ENCODE data around the gene GRK5. TPM values are rescaled to one million over a fixed set of nuclear protein-coding genes. Genes with fewer than 3 reads are reported as not detected.

Gene GRK5
- total RNA-seq, 4 donors from 2014 or later = 9.2 to 27.3 (median 15.0) TPM

GRCh38 chr10:119355930-119356329 lies 148.6 kb downstream of the GRK5 start:
- intact Hi-C loops (cut with DNase I) = no loop called here
- Histone ChIP-seq H3K4me1 (peaks cover 31 to 40% of the 10 kb centered on the region in 2 donors), H3K36me3 (no peaks in the 10 kb centered on the region), H3K9me3 (no peaks in the 10 kb centered on the region), H3K27ac (no peak overlapping the region), H3K27me3 (no peaks in the 10 kb centered on the region), H3K4me3 (replicated peaks in 1 of 3) (no peak overlapping the region)
- DNase-seq = no peak
- TF ChIP-seq CTCF (IDR thresholded peaks at IDR 0.05) (peak in 4 of 6 experiments; percentile 12 to 31 (median 26)), POLR2A (IDR thresholded peaks at IDR 0.05) (no peak)
- 73 to 75% methylated on average over 2 of the region's 2 CpGs for WGBS, 2 donors

- no peak for TF ChIP-seq CTCF (IDR thresholded peaks at IDR 0.05)
- no peak for TF ChIP-seq POLR2A (IDR thresholded peaks at IDR 0.05)
- peak overlapping the region; percentile 14 to 58 (median 53) for H3K27ac ChIP-seq
- no peak overlapping the region for H3K4me3 ChIP-seq (replicated peaks in 1 of 3)
- peaks cover 26 to 41% of the 10 kb centered on the region in 2 donors for H3K4me1 ChIP-seq
- no peaks in the 10 kb centered on the region for H3K9me3 ChIP-seq
- peak in 1 of 2 donors; percentile 38 for DNase-seq
- no peaks in the 10 kb centered on the region for H3K36me3 ChIP-seq
- H3K27me3 ChIP-seq = no peaks in the 10 kb centered on the region
- WGBS, 2 donors = 82 to 85% methylated on average over 12 to 14 of the region's 14 CpGs
- intact Hi-C loops (cut with DNase I) = no loop called here
These were observed 150.2 kb downstream of the GRK5 start for GRCh38 chr10:119357412-119358151.

- WGBS, 2 donors = 56 to 69% methylated on average over 3 to 5 of the region's 6 CpGs
- intact Hi-C loops (cut with DNase I) = no loop called here
These were observed 150.8 kb downstream of the GRK5 start for GRCh38 chr10:119358152-119358512.

GRCh38 chr10:119358567-119358966 lies 151.2 kb downstream of the GRK5 start:
- intact Hi-C loops (cut with DNase I) = no loop called here
- WGBS, 2 donors = 100% methylated on average over 2 of the region's 2 CpGs
- no peaks in the 10 kb centered on the region for H3K36me3 ChIP-seq
- no peaks in the 10 kb centered on the region for H3K27me3 ChIP-seq
- H3K27ac ChIP-seq = peak overlapping the region in 2 of 3 donors; percentile 56 to 58
- no peak overlapping the region for H3K4me3 ChIP-seq (replicated peaks in 1 of 3)
- TF ChIP-seq POLR2A (IDR thresholded peaks at IDR 0.05) (no peak), CTCF (IDR thresholded peaks at IDR 0.05) (no peak)
- H3K4me1 ChIP-seq = peaks cover 16 to 40% of the 10 kb centered on the region in 2 donors
- no peak for DNase-seq
- no peaks in the 10 kb centered on the region for H3K9me3 ChIP-seq

More at GRCh38 chr10:119358152-119358512, 150.8 kb downstream of the GRK5 start:
- DNase-seq = peak; percentile 45 to 63
- no peaks in the 10 kb centered on the region for H3K9me3 ChIP-seq
- peak overlapping the region in 2 of 3 donors; percentile 56 to 58 for H3K27ac ChIP-seq
- H3K36me3 ChIP-seq = no peaks in the 10 kb centered on the region
- TF ChIP-seq CTCF (IDR thresholded peaks at IDR 0.05) (no peak), POLR2A (IDR thresholded peaks at IDR 0.05) (no peak)
- no peaks in the 10 kb centered on the region for H3K27me3 ChIP-seq
- peaks cover 20 to 41% of the 10 kb centered on the region in 2 donors for H3K4me1 ChIP-seq
- no peak overlapping the region for H3K4me3 ChIP-seq (replicated peaks in 1 of 3)

- DNase-seq = no peak
- no peaks in the 10 kb centered on the region for H3K27me3 ChIP-seq
- WGBS, 2 donors = 92 to 100% methylated on average over 3 to 4 of the region's 4 CpGs
- no peak overlapping the region for H3K4me3 ChIP-seq (replicated peaks in 1 of 3)
- H3K36me3 ChIP-seq = no peaks in the 10 kb centered on the region
- H3K27ac ChIP-seq = peak overlapping the region in 2 of 3 donors; percentile 56 to 58
- H3K9me3 ChIP-seq = no peaks in the 10 kb centered on the region
- intact Hi-C loops (cut with DNase I) = no loop called here
- TF ChIP-seq CTCF (IDR thresholded peaks at IDR 0.05) = no peak
- no peak for TF ChIP-seq POLR2A (IDR thresholded peaks at IDR 0.05)
- H3K4me1 ChIP-seq = peaks cover 16 to 43% of the 10 kb centered on the region in 2 donors
These were observed 151.7 kb downstream of the GRK5 start for GRCh38 chr10:119359025-119359424.

Measured in thyroid gland (tissue), 4 donors.